Spleen (tissue), 7 donors: ENCODE measurements around the gene SRF.

Experiments
- CTCF ChIP-seq, 11 experiments: fragments of 200-600 bp in 7 of 11; fragments of 450-650 bp in 4 of 11; sonication (generic) in 4 of 11; IDR thresholded peaks in 8 of 11; conservative IDR thresholded peaks in 3 of 11; 1 replicate in 7 of 11; 2 replicates in 4 of 11; pipeline versions ENCODE4 v1.4.0 to v1.8.0; 2016 to 2021; ENCODE audit warnings: antibody characterized with exemption in 11 of 11, inconsistent platforms in 4 of 11, mild to moderate bottlenecking in 1 of 11
- POLR2A ChIP-seq, 3 donors: fragments of 450-650 bp; IDR thresholded peaks; one replicate each; pipeline ENCODE4 v1.5.1; 2017; ENCODE audit warnings: antibody characterized with exemption in 3 of 3, mild to moderate bottlenecking in 1 of 3
- POLR2AphosphoS5 ChIP-seq, 3 donors: sonication (generic); formaldehyde crosslinking; IDR thresholded peaks; one replicate each; pipeline ENCODE4 v1.5.1; 2017; ENCODE audit warnings: antibody characterized with exemption in 3 of 3
- donor health status: DM: no; HTN: no; CAD: no; lungs with moderate emphysema.
- donor health status: DM: no; HTN: no; CAD: no.
- donor health status: DM: no; HTN: no; CAD: no.

- no peak for TF ChIP-seq CTCF (IDR thresholded peaks at IDR 0.05 in 8 of 11, conservative IDR thresholded peaks at IDR 0.05 in 3 of 11)
- TF ChIP-seq POLR2AphosphoS5 (IDR thresholded peaks at IDR 0.05) = peak in 1 of 3 donors; percentile 4
- TF ChIP-seq POLR2A (IDR thresholded peaks at IDR 0.05) = no peak
Measured at GRCh38 chr6:43180058-43180457, 9.0 kb downstream of the SRF start.
